NCI-H2107 (cell line): ENCODE measurements around the gene SELP.
"Not testable (repeated sequence)": the region's sequence is repeated elsewhere in the genome, so short reads cannot be mapped to it uniquely, and the experiment has no call there.

ENCODE experiments used
- DNase-seq: peaks from one replicate; lab custom pipeline; 2025; lab: John Stamatoyannopoulos, UW

The SELP gene

DNA sequence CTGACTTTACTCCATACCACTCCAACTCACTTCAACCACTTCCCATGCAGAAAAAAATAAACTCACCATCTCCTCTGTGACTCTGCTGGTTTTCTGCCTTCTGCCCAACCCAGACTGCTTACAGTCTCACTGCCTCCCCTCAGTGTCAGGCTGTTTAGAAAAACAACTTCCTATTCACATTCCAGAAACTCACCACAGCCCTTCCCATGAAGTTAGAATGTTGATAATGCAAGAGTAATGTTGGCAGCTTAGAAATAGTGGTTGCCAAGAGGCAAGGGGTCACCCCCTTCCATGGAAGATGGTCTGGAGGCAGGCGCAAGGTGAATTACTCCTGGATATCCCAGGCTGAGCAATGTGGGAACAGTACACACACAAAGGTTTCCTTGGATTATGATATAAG lies at the start of gene SELP:
Gene SELP (minus strand): TSS at position 119 of the 400 bp plus-strand sequence. CDS start 50 bp downstream, at position 69.
- DNase-seq, result no peak

GRCh38 chr1:169679692-169680091 lies 49.8 kb upstream of the SELP start:
- DNase-seq, result no peak

GRCh38 chr1:169676001-169676400 lies 46.1 kb upstream of the SELP start:
- DNase-seq, result no peak

DNA sequence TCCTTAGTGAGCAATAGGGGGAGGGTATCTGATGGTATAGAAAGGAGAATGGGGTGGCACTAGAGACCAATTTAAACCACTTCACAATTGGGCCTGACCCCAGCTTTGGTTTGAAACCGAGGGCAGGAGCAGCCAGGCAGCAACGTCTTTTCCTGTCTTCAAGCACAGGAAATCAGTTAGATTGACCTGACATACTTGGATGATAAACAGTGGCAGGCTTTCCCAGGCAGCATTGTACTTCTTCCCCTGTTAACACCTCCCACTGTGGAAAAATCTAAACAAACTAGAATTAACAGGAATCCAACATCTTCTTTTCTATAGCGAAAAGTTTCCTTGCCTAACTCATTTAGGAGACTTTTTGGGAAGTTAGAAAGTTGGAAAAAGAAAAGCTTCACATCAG lies 40.9 kb upstream of the SELP start:
- DNase-seq, result no peak

GRCh38 chr1:169670244-169670643 lies 40.3 kb upstream of the SELP start:
- not testable (repeated sequence) for DNase-seq

- not testable (repeated sequence) for DNase-seq
Observed at GRCh38 chr1:169667699-169668596, 38.0 kb upstream of the SELP start.

- DNase-seq, result not testable (repeated sequence)
Observed at GRCh38 chr1:169667227-169667639, 37.3 kb upstream of the SELP start.

DNA sequence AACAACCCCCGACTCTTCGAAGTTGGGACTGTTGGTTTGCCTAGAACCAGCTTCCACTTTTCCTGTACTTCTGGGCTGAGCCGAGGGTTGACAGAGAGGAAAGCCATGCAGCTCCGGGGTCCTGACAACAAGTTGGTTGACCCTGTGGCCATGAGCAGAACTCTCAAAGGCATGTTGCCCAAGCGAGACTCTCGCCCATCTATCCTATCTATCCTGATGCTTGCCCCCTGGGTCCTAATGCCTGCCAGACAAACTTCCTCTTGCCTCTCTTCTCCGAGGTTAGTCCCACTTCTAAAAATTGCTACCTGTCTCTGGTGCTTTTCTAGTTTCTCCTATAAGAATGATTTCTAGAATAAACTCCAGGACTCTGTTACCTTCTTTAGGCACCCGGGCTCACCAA lies 32.8 kb upstream of the SELP start:
- not testable (repeated sequence) for DNase-seq

DNA sequence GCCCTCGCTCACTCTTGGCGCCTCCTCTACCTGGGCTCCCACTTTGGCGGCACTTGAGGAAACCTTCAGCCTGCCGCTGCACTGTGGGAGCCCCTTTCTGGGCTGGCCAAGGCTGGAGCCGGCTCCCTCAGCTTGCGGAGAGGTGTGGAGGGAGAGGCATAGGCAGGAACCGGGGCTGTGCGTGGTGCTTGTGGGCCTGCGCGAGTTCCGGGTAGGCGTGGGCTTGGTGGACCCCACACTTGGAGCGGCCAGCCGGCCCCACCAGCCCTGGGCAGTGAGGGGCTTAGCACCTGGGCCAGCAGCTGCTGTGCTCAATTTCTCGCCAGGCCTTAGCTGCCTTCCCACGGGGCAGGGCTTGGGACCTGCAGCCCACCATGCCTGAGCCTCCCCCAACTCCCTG lies 31.1 kb upstream of the SELP start:
- not testable (repeated sequence) for DNase-seq

DNA sequence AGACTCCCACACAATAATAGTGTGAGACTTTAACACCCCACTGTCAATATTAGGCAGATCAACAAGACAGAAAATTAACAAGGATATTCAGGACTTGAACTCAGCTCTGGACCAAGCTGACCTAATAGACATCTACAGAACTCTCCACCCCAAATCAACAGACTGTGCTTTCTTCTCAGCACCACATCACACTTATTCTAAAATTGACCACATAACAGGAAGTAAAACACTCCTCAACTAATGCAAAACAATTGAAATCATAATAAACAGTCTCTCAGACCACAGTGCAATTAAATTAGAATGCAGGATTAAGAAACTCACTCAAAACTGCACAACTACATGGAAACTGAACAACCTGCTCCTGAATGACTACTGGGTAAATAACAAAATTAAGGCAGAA lies 28.9 kb upstream of the SELP start:
- DNase-seq, result not testable (repeated sequence)

- no peak for DNase-seq
Observed at GRCh38 chr1:169653873-169654272, 23.9 kb upstream of the SELP start.

DNA sequence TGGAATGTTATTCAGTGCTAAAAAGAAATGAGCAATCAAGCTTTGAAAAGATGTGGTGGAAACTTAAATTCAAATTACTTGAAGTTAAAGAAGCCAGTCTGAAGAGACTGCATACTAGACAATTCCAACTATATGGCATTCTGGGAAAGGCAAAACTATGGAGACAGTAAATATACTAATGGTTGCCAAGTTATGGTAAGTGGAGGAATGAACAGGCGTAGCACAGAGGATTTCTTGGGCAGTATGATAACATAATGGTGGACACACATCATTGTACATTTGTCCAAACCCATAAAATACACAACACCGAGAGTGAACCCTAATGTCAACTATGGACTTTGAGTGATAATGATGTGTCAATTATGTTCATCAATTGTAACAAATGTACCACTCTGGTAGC lies 21.1 kb upstream of the SELP start:
- no peak for DNase-seq

DNA sequence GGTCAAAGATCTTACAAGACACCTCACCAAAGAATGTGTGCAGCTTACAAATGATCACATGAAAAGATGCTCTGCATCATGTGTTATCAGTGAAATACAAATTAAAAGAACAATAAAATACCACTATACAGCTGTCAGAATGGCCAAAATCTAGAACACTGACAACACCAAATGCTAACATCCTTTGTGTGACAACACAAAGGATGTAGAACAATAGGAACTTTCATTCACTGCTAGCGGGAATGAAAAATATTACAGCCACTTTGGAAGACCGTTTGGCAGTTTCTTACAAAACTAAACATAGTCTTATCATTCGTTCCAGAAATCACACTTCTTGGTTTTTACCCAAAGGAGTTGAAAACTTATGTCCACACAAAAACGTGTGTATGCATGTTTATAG lies 20.6 kb upstream of the SELP start:
- DNase-seq, result no peak

DNA sequence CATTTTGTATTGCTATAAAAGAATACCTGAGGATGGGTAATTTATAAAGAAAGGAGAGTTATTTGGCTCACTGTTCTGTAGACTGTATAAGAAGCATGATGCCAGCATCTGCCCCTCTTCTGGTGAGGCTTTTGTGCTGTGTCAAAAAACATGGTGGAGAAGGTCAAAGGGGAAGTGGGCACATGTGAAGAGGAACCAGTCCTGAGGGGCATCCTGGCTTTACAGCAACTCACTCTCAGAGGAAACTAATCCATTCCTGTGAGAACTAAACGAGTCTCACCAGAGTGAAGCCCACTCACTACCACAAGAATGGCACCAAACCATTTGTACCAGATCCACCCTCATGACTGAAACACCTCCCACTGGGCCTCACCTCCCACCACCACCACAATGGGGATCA lies 18.8 kb upstream of the SELP start:
- no peak for DNase-seq

DNA sequence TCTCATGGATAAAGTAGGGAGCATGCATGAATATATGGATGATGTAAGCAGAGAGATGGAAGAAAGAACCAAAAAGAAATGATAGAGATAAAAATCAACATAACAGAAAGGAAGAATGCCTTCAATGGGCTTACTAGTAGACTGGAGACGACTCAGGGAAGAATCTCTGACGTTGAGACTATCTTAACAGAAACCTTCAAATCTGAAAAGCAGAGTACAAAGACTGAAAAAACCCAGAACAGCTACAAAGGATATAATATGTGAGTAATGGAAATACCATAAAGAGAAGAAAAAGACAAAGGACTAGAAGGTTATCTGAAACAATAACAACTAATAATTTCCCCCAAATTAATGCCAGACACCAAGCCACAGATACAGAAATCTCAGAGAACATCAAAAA lies 18.3 kb upstream of the SELP start:
- no peak for DNase-seq

DNA sequence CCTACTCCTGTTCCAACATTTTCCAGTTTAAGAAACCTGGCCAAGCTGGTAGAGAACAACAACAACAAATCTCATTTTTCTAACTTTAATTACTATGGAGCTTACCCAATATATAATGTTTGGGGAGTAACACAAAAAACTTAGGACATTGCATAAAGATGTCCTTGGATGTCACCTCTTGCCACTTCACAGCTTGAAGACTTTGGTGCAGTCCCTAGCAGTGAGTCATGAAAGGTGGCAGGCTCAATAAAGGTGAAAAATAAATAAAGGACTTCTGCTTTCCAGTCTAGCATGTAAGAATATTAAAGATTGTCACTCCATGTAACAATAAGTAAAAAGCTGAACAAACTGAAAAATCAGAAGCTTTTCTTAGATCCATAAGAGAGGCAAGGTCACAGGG lies 17.6 kb upstream of the SELP start:
- DNase-seq, result no peak

- no peak for DNase-seq
Observed at GRCh38 chr1:169644297-169644696, 14.4 kb upstream of the SELP start.

- DNase-seq, result no peak
Observed at GRCh38 chr1:169634877-169635276, 5.0 kb upstream of the SELP start.

DNA sequence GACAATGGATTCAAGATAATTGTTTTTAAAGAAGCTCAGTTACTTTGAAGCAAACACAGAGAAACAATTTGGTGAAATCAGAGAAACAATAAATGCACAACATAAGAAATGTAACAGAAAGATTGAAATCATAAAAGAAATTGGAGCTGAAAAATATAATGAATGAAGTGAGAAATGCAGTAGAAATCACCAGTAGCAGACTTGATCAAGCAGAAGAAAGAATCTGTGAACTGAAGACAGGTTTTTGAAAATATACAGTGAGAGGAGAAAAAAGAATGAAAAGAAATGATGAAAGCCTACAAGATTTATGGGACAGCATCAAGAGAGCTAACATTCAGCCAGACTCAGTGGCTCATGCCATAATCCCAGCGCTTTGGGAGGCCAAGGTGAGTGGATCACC lies 4.2 kb upstream of the SELP start:
- DNase-seq, result no peak

- no peak for DNase-seq
Observed at GRCh38 chr1:169631249-169631648, 1.3 kb upstream of the SELP start.

GRCh38 chr1:169624912-169625311 lies 5.0 kb downstream of the SELP start:
- DNase-seq, result no peak

- DNase-seq, result no peak
Observed at GRCh38 chr1:169624122-169624521, 5.8 kb downstream of the SELP start.

- DNase-seq, result no peak
Observed at GRCh38 chr1:169623132-169623926, 6.6 kb downstream of the SELP start.
